AG04450 (cell line): ENCODE data around the gene COL23A1. TPM values are rescaled to one million over a fixed set of nuclear protein-coding genes. Genes with fewer than 3 reads are reported as not detected.

Source experiments
- CTCF ChIA-PET: fragments of 300-600, 350-600 bp; formaldehyde crosslinking; extraction: SDS; loops from one replicate; lab custom pipeline; 2022; ENCODE audit warnings: antibody characterized with exemption, inconsistent platforms; lab: Charles Lee
- POLR2A ChIA-PET: fragments of 350-600 bp; formaldehyde crosslinking; extraction: SDS; loops from one replicate; lab custom pipeline; 2021; ENCODE audit warnings: antibody characterized with exemption, inconsistent platforms; lab: Yijun Ruan, JAX
- DNase-seq: peaks from one replicate; pipeline ENCODE4 v3.0.0-alpha.2; 2011; ENCODE audit warnings: low read depth, low spot score
- H3K27ac ChIP-seq: one replicate; pipeline ENCODE4 v1.5.1; 2012; ENCODE audit warnings: low read depth, low read length, control low read depth
- H3K27me3 ChIP-seq: one replicate; pipeline ENCODE4 v1.6.0; 2012; ENCODE audit warnings: low read length; ENCODE audit not compliant: control insufficient read depth, insufficient read depth
- H3K4me3 ChIP-seq: 2 replicates; pipeline ENCODE4 v1.5.1; 2011; ENCODE audit warnings: mild to moderate bottlenecking, low read depth, low read length, control low read depth
- H3K9me3 ChIP-seq: 2 replicates; pipeline ENCODE4 v1.5.1; 2012; ENCODE audit warnings: low read length; ENCODE audit not compliant: control insufficient read depth, insufficient read depth
- CTCF ChIP-seq: IDR thresholded peaks from 2 replicates; pipeline ENCODE4 v1.5.1; 2011; ENCODE audit warnings: low read depth, low read length, control low read depth, inconsistent platforms
- polyA plus RNA-seq: library from polyadenylated mRNA; depleted of rRNA; stranded (reverse); fragments of >200 nt; gene quantifications from 2 replicates; pipeline ENCODE4 v1.2.3, GENCODE V29; 2011

COL23A1 gene
- polyA plus RNA-seq, 1 experiment = not detected

GRCh38 chr5:178246624-178247279 lies 343.4 kb downstream of the COL23A1 start:
- DNase-seq = no peak
- TF ChIP-seq CTCF = no peak
- no peak overlapping the region for H3K4me3 ChIP-seq
- ChIA-PET CTCF (no interaction called here), POLR2A (no interaction called here)
- peaks cover 16% of the 10 kb centered on the region; the same call in 1 of the 2 replicates for H3K9me3 ChIP-seq
- peaks cover 4% of the 10 kb centered on the region for H3K27me3 ChIP-seq
- no peak overlapping the region for H3K27ac ChIP-seq

GRCh38 chr5:178245389-178245788 lies 344.8 kb downstream of the COL23A1 start:
- Histone ChIP-seq H3K27ac (no peak overlapping the region), H3K9me3 (peaks cover 17% of the 10 kb centered on the region; the same call in 1 of the 2 replicates), H3K27me3 (peaks cover 4% of the 10 kb centered on the region), H3K4me3 (no peak overlapping the region)
- POLR2A ChIA-PET = no interaction called here
- DNase-seq = no peak
- CTCF ChIA-PET = no interaction called here
- no peak for TF ChIP-seq CTCF

- Histone ChIP-seq H3K27me3 (peaks cover 4% of the 10 kb centered on the region), H3K4me3 (no peak overlapping the region), H3K27ac (peak overlapping the region; percentile 68), H3K9me3 (peaks cover 17% of the 10 kb centered on the region; the same call in 1 of the 2 replicates)
- ChIA-PET CTCF (no interaction called here), POLR2A (interaction anchor here (1.2 kb wide), 1 partner anchor 12 kb away, joined by 6 read pairs; the partner anchor contains the start of gene PHYKPL)
- no peak for TF ChIP-seq CTCF
- no peak for DNase-seq
Observed at GRCh38 chr5:178244576-178244975, 345.6 kb downstream of the COL23A1 start.

GRCh38 chr5:178242416-178242815 lies 347.8 kb downstream of the COL23A1 start:
- CTCF ChIA-PET = no interaction called here
- H3K27me3 ChIP-seq = peaks cover 4% of the 10 kb centered on the region
- no peak for DNase-seq
- H3K27ac ChIP-seq = no peak overlapping the region
- no peak for TF ChIP-seq CTCF
- H3K4me3 ChIP-seq = no peak overlapping the region
- POLR2A ChIA-PET = no interaction called here
- peaks cover 13% of the 10 kb centered on the region; the same call in 1 of the 2 replicates for H3K9me3 ChIP-seq

GRCh38 chr5:178241688-178242231 lies 348.4 kb downstream of the COL23A1 start:
- DNase-seq = no peak
- CTCF ChIA-PET = no interaction called here
- H3K27ac ChIP-seq = no peak overlapping the region
- POLR2A ChIA-PET = no interaction called here
- TF ChIP-seq CTCF = no peak
- H3K27me3 ChIP-seq = peaks cover 4% of the 10 kb centered on the region
- H3K4me3 ChIP-seq = no peak overlapping the region
- H3K9me3 ChIP-seq = peaks cover 11% of the 10 kb centered on the region; the same call in 1 of the 2 replicates
